ENCODE measurements around the gene BABAM2.

Gene BABAM2

GRCh38 chr2:28148000-28148399 is 257.5 kb downstream of the BABAM2 start:
- Histone ChIP-seq H3K36me3 (ENCODE audit: control insufficient read depth in 2 of 2, insufficient read depth in 1 of 2, low read length in 2 of 2) (no peaks in the 10 kb centered on the region), H3K27ac (ENCODE audit: extremely low read depth, low read depth, low read length) (no peak overlapping the region), H3K4me1 (ENCODE audit: control insufficient read depth, insufficient read depth, low read length) (0 out of 2 replicates have a peak, but pooled peaks cover 5% of the 10 kb centered on the region), H3K9me3 (ENCODE audit: control insufficient read depth, insufficient read depth, low read depth, low read length) (no peaks in the 10 kb centered on the region), H3K4me3 (ENCODE audit: low read depth, low read length) (no peak overlapping the region)
- TF ChIP-seq ZNF362 (tag by site-specific recombination; IDR thresholded peaks at IDR 0.05) (no peak), OVOL3 (tag by site-specific recombination; IDR thresholded peaks at IDR 0.05) (no peak), CTCF (tag by site-specific recombination; IDR thresholded peaks at IDR 0.05) (no peak), ZNF610 (tag by site-specific recombination; IDR thresholded peaks at IDR 0.05; ENCODE audit: borderline replicate concordance) (no peak), ZNF600 (tag by site-specific recombination; IDR thresholded peaks at IDR 0.05) (no peak), PRDM1 (tag by site-specific recombination; IDR thresholded peaks at IDR 0.05) (no peak), YY2 (tag by site-specific recombination; IDR thresholded peaks at IDR 0.05) (no peak), SALL2 (tag by site-specific recombination; IDR thresholded peaks at IDR 0.05; ENCODE audit: borderline replicate concordance) (no peak), ZNF354C (tag by site-specific recombination; IDR thresholded peaks at IDR 0.05; ENCODE audit: borderline replicate concordance, low read depth) (no peak)
- CTCF ChIA-PET: no interaction called here
- POLR2A ChIA-PET: no interaction called here

GRCh38 chr2:28148566-28148965 is 258.0 kb downstream of the BABAM2 start:
- peaks cover 6% of the 10 kb centered on the region; the same call in 1 of the 2 replicates for H3K4me1 ChIP-seq (ENCODE audit: control insufficient read depth, insufficient read depth, low read length)
- ChIA-PET CTCF (interaction anchor here (0.6 kb wide), 1 partner anchor 28 kb away, joined by 4 read pairs; no protein-coding TSS in a partner anchor), POLR2A (no interaction called here)
- H3K36me3 ChIP-seq (ENCODE audit: control insufficient read depth in 2 of 2, insufficient read depth in 1 of 2, low read length in 2 of 2): no peaks in the 10 kb centered on the region
- no peak overlapping the region for H3K27ac ChIP-seq (ENCODE audit: extremely low read depth, low read depth, low read length)
- H3K9me3 ChIP-seq (ENCODE audit: control insufficient read depth, insufficient read depth, low read depth, low read length): no peaks in the 10 kb centered on the region
- H3K4me3 ChIP-seq (ENCODE audit: low read depth, low read length): no peak overlapping the region
- no peak for TF ChIP-seq ZEB2 (tag by site-specific recombination; IDR thresholded peaks at IDR 0.05)

- ChIA-PET CTCF (interaction anchor here (0.9 kb wide), 1 partner anchor 427 kb away, joined by 3 read pairs; no protein-coding TSS in a partner anchor), POLR2A (no interaction called here)
- Histone ChIP-seq H3K27ac (ENCODE audit: extremely low read depth, low read depth, low read length) (no peak overlapping the region), H3K4me1 (ENCODE audit: control insufficient read depth, insufficient read depth, low read length) (peaks cover 6% of the 10 kb centered on the region; the same call in 1 of the 2 replicates), H3K4me3 (ENCODE audit: low read depth, low read length) (no peak overlapping the region), H3K36me3 (ENCODE audit: control insufficient read depth in 2 of 2, insufficient read depth in 1 of 2, low read length in 2 of 2) (no peaks in the 10 kb centered on the region), H3K9me3 (ENCODE audit: control insufficient read depth, insufficient read depth, low read depth, low read length) (no peaks in the 10 kb centered on the region)
- no peak for TF ChIP-seq ZNF777 (tag by site-specific recombination; IDR thresholded peaks at IDR 0.05; ENCODE audit: borderline replicate concordance)
- TF ChIP-seq ZNF175 (tag by site-specific recombination; IDR thresholded peaks at IDR 0.05): no peak
- TF ChIP-seq ZNF112 (tag by site-specific recombination; IDR thresholded peaks at IDR 0.05): no peak
- TF ChIP-seq ZNF16 (tag by site-specific recombination; IDR thresholded peaks at IDR 0.05; ENCODE audit: low read depth): no peak
- TF ChIP-seq ZNF76 (tag by site-specific recombination; IDR thresholded peaks at IDR 0.05; ENCODE audit: borderline replicate concordance, low read depth): no peak
- TF ChIP-seq ZBTB20 (tag by site-specific recombination; IDR thresholded peaks at IDR 0.05): no peak
- no peak for TF ChIP-seq ZSCAN23 (tag by site-specific recombination; IDR thresholded peaks at IDR 0.05)
- TF ChIP-seq TCF7L2 (IDR thresholded peaks at IDR 0.05; ENCODE audit: borderline replicate concordance, low read depth, low read length): no peak
- TF ChIP-seq ZBTB1 (tag by site-specific recombination; IDR thresholded peaks at IDR 0.05): no peak
- TF ChIP-seq ZNF530 (tag by site-specific recombination; IDR thresholded peaks at IDR 0.05; ENCODE audit: low read depth): no peak
- TF ChIP-seq ZNF140 (tag by site-specific recombination; IDR thresholded peaks at IDR 0.05): no peak
- TF ChIP-seq PRDM6 (tag by site-specific recombination; IDR thresholded peaks at IDR 0.05): no peak
- TF ChIP-seq ZNF600 (tag by site-specific recombination; IDR thresholded peaks at IDR 0.05): no peak
These were observed 259.8 kb downstream of the BABAM2 start for GRCh38 chr2:28150236-28150915.
